HG02870 (cell line): Measurements from ENCODE around the gene LRRC49.

ENCODE experiments used
- ATAC-seq: cut with Tn5 transposase; IDR thresholded peaks from one replicate; pipeline ENCODE4 v1.9.1; 2021; ENCODE audit warnings: mild to moderate bottlenecking, moderate library complexity; ENCODE audit not compliant: unreplicated experiment

The LRRC49 gene

DNA sequence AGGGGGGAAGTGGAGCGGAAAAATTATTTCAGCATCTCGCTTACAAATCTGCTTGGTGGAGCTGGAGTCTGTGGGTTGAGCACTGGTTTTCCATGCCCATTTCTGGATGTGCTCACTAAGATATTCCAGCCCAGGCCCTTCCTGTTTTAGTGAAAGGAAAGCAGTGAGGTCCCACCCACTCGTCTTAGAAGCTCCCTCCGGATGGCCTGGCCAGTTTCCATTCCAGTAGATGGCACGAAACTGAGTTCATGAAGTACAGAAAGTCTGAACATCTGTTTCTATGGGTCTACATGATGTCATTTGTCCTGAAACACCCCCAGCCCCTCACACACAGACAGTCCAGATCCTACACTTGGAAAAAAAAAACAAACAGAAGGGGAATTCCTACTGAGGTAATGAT is 190.7 kb downstream of the LRRC49 start:
- no peak for ATAC-seq

DNA sequence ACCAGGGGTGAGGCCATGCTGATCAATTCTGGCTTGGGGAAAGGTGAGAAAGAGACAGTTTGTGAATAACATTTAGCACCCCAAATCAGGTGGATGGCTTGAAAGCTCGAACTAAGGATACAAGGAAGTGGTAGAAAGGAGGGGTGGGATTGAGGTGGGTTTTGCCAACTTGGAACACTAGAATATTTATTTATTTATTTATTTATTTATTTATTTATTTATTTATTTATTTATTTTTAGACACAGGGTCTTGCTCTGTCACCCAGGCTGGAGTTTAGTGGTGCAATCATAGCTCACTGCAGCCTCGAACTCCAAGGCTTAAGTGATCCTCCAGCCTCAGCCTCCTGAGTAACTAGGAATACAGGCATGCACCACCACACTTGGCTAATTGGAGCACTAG is 191.6 kb downstream of the LRRC49 start:
- ATAC-seq, result no peak

DNA sequence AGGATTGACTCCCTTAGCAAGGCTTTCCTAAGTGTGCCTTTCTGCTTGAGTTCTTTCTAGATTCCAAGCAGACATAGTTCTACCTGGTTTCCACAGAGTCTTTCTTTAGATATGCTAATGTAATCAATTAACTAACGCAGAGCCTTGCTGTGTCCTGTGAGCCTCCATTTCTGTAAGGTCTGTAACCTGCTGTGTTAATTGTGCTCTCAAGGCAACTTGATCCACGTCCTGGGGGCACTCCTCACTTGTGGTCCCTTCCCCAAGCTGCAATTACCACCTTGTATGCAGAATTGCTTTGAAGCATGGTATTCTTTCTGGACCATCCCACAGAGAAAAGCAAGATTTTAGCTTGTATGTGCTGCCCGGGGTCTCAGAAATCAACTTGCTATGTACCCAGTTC is 193.2 kb downstream of the LRRC49 start:
- ATAC-seq, result no peak

DNA sequence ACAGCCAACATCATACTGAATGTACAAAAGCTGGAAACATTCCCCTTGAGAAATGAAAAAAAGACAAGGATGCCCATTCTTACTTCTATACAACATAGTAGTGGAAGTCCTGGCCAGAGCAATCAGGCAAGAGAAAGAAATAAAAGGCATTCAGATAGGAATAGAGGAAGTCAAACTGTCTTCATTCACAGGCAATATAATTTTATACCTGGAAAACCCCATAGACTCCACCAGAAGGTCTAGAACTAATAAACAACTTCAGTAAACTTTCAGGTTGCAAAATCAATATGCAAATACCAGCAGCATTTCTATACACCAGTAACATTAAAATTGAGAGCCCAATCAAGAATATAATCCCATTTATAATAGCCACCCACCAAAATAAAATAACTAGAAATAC is 195.5 kb downstream of the LRRC49 start:
- ATAC-seq, result no peak

DNA sequence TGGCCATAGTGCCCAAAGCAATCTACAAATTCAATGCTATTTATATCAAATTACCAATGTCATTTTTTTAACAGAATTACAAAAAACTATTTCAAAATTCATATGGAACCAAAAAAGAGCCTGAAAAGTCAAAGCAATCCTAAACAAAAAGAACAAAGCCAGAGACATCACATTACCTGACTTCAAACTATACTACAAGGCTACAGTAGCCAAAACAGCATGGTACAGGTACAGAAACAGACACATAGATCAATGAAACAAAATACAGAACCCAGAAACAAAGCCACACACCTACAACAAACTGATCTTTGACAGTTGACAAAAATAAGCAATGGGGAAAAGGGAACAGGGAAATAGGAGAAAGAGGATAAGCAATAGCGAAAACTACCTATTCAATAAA is 196.1 kb downstream of the LRRC49 start:
- ATAC-seq, result no peak

DNA sequence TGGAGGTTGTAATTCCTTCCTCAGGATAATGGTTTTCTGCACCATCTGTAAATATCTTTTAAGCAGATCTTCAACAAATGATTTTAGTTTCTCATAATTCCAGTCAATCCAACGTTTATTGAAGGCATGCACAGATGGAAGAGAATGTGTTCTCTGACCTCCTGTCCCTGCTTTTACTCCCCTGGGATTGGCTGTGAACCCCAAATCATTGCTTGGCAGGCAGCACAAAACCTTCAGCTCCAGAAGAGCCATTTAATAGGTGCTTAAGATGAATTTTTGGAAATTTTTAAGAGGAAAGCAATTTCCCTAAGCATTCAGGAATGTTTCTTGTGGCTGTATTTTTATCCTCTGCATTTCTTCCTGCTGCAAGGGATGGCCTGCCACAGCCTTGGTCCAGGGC is 197.2 kb downstream of the LRRC49 start:
- ATAC-seq, result no peak

DNA sequence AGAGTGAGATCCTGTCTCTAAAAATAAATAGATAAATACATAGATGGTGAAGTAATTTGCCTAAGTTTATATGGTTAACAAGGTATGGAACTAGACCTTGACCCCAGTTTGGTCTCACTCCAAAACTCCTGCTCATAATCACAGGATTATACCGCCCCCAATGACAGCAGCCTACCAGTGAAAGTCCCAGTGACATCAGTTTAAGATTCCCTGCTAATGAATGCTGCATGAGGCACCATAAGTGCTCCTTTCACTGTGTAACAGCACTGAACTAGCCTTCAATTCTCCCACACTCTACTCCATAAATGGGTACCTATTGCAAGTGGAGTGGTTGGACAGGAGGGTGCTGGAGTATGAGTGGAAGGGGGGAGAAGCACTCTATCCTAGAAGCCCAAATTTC is 199.0 kb downstream of the LRRC49 start:
- ATAC-seq, result no peak

DNA sequence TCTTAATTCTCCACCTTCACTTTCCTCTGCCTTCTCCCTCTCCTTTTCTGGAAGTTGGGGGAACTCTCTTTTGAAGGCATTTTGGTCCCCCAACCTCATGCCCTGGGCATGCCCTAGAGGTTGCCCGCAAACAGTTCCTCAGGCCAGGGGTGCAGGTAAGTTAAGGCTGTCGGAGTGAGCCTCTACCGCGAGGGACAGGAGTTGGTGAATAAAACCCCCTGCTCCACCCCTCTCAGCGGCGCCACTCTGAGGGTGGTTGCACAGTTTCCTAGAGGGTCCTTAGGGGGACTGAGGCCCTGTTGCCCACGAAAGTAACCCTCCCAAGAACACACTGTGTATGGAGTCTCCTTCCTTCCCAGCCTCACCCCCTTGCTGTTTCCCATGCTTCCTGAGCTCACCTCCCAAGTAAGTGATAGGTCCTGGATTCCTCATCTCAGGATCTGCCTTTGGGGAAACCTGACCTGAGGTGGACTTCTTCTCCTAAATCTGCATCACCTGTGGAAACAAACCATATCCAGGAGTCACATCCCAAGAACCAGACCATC is 199.5 kb downstream of the LRRC49 start:
- no peak for ATAC-seq

DNA sequence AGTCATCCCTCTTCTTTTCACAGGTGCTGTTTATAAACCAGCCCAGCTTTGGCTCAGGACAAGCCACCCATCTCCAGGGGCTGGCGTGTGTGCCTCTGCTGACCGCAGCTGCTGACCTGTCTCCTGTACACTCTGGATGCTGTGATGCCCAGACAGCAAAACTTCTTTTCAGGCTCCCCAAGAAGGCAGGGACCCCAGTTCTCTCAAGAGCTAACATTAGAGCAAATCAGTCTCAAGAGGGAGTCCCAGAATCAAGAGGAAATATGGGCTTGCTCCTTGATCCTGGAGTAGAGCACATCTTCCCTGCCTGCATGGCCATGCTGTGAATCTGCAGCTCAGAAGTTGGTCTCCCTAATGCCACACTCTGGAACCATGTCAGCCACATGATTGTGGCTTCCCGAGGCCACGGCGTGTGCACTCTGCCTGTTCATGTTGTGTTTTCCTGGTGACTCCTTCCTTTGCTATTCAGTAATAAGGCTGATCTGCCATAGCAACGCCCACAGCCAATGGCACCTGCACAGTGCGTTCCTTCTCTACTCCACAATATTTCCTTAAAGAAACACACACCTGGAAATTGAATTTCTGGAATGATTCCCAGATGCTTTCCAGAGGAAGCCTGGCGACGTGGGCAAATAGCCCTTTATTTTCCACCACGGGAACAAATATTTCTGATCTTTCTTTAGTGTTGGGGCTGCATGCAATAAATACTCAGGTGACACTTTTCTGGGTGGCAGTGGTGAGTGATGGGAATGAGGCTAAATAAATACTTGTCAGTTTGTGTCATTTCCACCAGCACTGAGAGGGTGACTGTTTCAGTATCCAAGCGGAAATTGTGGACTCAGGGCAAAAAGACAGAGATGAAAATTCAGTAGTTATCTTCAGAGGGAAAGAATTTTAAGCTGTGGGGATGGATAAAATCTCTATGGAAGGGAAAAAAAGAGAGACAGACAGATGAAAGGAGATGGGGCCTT is 200.7 kb downstream of the LRRC49 start:
- no peak for ATAC-seq

DNA sequence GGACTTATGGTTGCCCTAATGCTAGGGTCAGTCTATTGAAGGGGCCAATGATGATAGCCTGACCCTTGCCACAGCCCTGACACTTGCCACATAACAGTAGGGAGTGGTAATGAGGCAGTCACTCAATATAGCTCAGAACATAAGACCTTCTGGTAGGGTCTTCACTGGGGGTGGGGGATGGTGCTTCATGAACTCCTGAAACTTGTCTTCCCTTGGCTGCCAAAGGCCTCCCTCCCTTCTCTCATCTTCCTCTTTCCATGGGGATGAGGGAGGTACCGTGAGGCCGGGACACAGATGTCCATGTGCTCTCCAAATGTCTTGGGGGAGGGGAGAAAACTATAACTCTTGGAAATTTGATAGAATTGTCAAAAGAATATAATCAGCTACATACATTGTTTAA is 201.5 kb downstream of the LRRC49 start:
- ATAC-seq, result no peak

DNA sequence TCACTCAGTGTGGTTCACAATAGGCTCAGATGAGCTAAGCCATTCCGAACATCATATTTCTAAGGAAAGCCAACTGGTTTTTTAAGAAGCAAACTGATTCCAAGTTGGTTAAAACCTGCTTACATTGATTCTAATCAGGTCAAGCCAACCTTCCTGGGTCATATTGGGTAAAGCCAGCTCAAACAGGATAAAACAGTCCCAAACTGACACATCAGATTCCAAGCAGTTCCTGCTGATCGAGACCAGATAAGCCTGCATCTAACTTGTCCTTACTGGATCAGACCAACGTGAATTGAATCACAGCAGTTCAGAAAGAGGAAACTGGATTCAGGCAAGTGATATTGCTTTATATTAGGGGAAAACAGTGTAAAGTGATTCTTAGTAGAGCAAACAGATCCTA is 204.1 kb downstream of the LRRC49 start:
- no peak for ATAC-seq

DNA sequence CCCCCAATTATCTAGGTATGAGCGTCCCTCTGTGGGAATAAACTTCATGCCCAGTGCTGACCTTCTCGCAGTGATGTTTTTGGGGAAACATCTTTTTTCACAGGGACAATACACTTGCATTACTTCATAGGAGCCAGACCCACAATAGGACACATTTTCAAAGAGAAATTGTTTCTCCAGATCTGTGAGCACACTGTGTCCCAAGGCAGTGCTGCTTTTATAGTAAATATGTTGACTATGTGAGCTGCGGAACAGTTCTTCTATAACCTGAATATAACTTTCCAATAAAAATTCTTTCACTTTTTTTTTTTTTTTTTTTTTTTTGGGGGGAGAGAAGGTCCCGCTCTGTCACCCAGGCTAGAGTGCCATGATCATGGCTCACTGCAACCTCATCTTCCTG is 205.3 kb downstream of the LRRC49 start:
- no peak for ATAC-seq

DNA sequence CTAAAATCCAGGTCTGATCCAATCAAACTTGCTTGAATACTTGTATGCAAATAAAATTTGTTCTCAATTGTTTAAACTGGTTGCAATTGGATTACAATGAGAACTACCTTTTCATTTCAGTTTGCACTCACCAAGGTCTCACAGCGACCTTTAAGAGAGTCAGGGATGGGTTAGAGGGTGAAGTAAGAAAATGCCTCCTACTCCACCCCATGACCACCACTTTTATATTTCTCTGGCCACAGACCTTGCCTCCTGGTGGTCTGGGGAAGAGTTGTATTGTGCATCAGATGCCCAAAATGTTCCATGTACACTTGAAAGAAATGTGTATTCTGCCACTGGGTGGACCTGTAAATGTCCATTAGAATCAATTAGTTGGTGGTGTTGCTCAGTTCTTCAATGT is 206.3 kb downstream of the LRRC49 start:
- no peak for ATAC-seq
